Activated CD4-positive, CD25-positive, alpha-beta regulatory T cell treated with anti-CD3 and anti-CD28 coated beads, Interleukin-2, amount 50 U/mL, for 72 hours (primary cell): ENCODE measurements around the gene VASP.

Source experiments
- DNase-seq: peaks from one replicate; pipeline ENCODE4 v3.0.0; 2021

VASP gene

DNA sequence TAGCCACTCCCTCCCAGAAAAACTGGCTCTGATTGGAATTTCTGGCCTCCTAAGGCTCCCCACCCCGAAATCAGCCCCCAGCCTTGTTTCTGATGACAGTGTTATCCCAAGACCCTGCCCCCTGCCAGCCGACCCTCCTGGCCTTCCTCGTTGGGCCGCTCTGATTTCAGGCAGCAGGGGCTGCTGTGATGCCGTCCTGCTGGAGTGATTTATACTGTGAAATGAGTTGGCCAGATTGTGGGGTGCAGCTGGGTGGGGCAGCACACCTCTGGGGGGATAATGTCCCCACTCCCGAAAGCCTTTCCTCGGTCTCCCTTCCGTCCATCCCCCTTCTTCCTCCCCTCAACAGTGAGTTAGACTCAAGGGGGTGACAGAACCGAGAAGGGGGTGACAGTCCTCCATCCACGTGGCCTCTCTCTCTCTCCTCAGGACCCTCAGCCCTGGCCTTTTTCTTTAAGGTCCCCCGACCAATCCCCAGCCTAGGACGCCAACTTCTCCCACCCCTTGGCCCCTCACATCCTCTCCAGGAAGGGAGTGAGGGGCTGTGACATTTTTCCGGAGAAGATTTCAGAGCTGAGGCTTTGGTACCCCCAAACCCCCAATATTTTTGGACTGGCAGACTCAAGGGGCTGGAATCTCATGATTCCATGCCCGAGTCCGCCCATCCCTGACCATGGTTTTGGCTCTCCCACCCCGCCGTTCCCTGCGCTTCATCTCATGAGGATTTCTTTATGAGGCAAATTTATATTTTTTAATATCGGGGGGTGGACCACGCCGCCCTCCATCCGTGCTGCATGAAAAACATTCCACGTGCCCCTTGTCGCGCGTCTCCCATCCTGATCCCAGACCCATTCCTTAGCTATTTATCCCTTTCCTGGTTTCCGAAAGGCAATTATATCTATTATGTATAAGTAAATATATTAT is 33.3 kb upstream of the VASP start:
- no peak for DNase-seq

DNA sequence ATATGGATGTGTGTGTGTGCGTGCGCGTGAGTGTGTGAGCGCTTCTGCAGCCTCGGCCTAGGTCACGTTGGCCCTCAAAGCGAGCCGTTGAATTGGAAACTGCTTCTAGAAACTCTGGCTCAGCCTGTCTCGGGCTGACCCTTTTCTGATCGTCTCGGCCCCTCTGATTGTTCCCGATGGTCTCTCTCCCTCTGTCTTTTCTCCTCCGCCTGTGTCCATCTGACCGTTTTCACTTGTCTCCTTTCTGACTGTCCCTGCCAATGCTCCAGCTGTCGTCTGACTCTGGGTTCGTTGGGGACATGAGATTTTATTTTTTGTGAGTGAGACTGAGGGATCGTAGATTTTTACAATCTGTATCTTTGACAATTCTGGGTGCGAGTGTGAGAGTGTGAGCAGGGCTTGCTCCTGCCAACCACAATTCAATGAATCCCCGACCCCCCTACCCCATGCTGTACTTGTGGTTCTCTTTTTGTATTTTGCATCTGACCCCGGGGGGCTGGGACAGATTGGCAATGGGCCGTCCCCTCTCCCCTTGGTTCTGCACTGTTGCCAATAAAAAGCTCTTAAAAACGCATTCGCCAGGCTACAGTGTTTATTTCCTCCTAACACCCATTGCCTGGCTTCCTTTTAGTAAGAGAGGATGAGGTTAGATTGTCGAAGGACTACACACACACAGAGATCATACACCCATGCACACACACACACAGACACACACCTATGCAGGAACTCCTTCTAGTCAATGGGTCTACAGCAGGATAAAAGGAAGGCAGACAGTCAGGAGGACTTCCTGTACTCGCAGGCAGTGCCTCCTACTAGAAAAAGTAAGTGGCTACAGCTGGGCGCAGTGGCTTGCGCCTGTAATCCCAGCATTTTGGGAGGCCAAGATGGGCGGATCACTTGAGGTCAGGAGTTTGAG is 32.4 kb upstream of the VASP start:
- DNase-seq = no peak

- DNase-seq = no peak
These were observed 31.6 kb upstream of the VASP start for GRCh38 chr19:45475537-45476291.

GRCh38 chr19:45476304-45476703 is 31.0 kb upstream of the VASP start:
- no peak for DNase-seq

GRCh38 chr19:45477186-45477585 is 30.1 kb upstream of the VASP start:
- no peak for DNase-seq

DNA sequence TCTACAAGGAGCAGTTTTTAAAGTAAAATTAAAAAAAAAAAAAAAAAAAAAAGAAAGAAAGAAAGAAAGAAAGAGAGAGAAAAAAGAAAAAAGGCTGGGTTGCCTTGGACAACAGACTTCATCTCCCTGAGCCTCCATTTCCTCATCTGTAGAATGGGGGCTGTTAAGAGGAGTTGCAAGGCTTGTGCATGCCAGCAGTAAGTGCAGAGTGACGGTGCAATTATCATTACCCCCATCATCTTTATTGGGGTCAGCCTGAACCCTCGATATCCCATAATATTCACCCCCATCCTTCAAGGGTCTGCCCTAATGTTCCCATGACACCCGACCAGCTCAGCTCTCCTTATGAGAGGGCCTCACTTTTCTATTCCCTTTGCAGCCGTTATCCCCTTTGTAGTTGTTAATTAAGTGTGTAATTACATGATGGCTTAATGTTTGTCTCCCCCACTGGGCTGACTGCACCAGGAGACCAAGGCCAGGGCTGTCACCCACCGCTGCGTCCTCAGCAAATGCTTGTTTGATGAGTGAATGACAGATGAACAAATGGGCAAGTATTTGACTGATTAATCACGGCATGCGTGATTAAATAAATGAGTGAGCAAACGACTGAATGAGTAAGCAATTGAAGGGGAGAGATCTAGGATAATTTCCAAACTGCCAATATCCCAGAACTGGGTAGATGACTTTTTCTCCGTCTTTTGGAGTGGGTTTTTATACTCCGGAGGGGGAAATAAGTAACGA is 29.4 kb upstream of the VASP start:
- no peak for DNase-seq

GRCh38 chr19:45478454-45479238 is 28.6 kb upstream of the VASP start:
- DNase-seq = peak; percentile 94

DNA sequence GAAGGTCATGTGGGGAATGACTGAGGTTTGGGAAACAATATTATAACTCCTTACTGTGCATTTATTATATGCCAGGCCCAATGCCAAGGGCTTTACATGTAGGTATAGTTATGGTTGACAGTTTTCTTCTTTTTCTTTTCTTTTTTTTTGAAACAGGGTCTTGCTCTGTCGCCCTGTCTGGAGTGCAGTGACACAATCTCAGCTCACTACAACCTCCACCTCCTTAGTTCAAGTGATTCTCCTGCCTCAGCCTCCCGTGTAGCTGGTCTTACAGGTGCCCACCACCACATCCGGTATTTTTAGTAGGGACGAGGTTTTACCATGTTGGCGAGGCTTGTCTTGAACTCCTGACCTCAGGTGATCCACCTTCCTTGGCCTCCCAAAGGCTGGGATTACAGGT is 24.2 kb upstream of the VASP start:
- DNase-seq = no peak

DNA sequence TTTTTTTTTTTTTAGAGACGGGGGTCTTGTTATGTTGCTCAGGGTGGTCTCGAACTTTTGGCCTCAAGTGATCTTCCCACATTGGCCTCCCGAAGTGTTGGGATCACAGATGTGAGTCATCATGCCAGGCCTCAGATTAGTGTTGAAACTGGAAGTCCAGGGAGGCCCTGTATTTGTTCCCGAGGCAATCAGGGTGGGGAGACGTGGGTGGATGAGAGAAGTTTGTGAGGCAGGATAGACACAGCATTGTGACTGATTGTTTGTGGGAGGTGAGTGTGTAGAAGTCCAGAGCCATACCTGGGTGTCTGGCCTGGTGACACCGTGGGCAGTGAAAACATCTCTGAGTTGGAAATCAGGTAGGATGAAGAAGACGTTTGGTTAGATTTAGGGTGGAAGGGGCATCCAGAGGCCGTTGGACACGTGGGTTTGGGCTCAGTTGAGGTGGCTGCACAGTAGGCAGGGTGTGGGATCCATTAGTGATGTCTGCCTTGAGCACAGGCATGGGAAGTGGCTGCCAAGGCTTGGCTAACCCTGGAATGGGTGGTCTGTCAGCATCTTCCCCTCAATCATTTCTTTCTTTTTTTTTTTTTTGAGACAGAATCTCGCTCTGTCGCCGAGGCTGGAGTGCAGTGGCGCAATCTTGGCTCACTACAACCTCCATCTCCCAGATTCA is 22.9 kb upstream of the VASP start:
- DNase-seq = no peak

- DNase-seq = peak; percentile 98
These were observed 21.8 kb upstream of the VASP start for GRCh38 chr19:45485305-45486077.

GRCh38 chr19:45488708-45489107 is 18.6 kb upstream of the VASP start:
- no peak for DNase-seq

GRCh38 chr19:45489216-45489855 is 17.9 kb upstream of the VASP start:
- DNase-seq = no peak

- no peak for DNase-seq
These were observed 15.1 kb upstream of the VASP start for GRCh38 chr19:45492137-45492626.

DNA sequence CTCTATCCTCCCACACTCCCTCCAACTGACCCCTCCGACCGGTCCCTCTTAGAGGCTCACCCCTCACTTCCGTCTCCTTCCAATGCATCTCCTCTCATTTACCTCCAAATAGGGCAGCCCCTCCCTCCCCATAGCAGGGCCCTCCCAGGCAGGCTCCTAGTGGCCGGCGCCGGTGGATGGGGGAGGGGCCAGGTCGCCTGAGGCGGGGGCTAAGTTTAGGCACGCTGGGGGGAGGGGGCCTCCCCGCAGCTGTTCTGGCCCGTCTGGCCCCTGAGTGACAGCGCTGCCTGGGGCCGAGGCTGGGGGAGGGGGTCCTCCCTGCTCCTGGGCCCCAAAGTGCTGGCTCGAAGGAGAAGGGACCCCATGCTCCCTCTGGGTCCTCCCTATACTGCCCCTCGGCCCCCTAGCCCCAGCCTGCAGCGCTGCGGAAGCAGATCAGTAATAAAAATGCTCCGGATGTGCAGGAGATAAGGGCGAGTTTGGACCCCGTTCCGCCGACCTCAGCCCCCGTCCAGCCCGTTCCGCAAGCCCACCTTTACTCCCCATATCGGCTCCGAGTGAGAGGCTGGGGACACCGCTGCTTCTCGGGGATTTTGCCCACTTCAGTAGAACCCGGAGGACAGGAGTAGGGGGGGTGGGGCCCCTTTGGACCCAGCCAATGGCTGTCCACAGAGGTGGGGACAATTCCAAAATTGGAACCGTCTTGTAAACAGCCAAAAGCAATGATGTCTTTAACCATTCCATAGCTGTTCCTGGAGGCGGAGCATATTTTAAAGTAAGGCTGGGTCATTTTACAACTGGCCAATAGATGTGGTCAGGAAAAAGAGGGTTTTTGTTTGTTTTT is 14.4 kb upstream of the VASP start:
- no peak for DNase-seq

GRCh38 chr19:45494261-45494916 is 12.9 kb upstream of the VASP start:
- no peak for DNase-seq

GRCh38 chr19:45495178-45495577 is 12.1 kb upstream of the VASP start:
- no peak for DNase-seq

DNA sequence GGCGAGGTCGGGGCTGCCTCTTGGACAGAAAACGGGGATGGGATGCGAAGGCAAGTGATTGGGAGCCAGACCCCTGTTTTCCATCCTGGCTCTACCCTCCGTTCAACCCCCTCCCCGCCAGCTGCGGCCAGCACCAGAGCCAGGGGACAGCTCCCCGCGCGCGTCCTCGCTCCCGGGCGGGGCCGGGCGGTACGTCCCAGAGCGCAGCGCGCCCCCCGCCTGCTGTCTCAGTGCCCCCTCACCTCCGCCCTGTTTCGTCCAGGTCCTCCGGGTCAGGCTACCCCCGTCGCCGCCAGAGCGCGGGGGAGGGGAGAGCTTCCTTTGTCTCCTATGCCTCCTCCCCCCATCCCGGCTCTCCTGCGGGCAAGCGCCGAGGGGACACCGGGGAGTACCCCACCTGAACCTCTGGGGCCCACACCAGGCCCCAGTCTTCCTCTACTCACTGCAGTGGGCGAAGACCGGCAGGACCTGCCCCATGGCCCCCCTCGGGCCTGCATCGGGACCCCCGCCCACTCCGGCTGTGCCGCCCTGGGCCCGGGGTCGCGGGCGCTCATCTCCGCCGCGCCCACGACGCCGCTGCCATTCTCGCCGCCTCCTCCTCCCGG is 10.8 kb upstream of the VASP start:
- DNase-seq = peak; percentile 61
